Erythroblast (primary cell): Measurements from ENCODE around the gene NPAS2.

Experiments used
- DNase-seq, 2 experiments: peaks; one replicate each; lab custom pipeline; 2025; lab: John Stamatoyannopoulos, UW
- GATA1 ChIP-seq: IDR thresholded peaks from 2 replicates; pipeline ENCODE4 v1.6.1; 2011; ENCODE audit warnings: low read depth, mild to moderate bottlenecking, control low read depth, low read length, moderate library complexity
- POLR2A ChIP-seq: IDR thresholded peaks from 2 replicates; pipeline ENCODE4 v1.6.1; 2011; ENCODE audit warnings: mild to moderate bottlenecking, low read length

NPAS2 gene

GRCh38 chr2:100784681-100785080 lies 35.3 kb upstream of the NPAS2 start:
- no peak for TF ChIP-seq GATA1
- TF ChIP-seq POLR2A: no peak
- DNase-seq: no peak

DNA sequence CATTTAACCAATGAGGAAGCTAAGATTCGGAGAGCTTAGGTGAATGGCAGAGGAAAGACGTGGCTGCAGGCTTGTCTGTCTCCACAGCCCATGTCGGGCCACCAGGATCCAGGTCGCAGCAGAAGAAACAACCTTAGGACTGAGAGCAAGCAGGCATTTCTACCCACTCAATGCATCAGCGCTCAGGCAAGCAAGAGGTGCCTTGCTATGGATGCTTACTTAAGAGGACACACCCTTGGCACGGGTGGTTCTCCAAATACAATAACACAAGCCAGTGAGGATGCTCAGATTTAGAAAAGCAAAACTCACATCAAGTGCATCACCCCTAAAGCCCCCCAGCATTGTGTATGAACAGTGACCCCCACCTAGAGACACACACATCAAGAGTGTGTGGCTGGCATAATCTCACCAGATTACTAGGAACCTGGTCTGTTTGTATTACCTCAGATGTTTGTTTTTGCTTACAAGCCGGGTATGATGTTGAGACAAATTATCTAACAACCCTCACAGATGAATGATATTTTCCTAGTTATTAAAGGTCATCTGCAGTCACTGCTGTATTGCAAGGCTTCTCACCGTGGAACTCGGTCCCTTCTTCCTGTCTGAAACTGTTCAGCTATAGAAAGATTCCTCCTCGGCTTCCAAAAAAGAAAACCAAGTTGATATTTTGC lies 34.2 kb upstream of the NPAS2 start:
- TF ChIP-seq GATA1 (no peak), POLR2A (no peak)
- DNase-seq: no peak

DNA sequence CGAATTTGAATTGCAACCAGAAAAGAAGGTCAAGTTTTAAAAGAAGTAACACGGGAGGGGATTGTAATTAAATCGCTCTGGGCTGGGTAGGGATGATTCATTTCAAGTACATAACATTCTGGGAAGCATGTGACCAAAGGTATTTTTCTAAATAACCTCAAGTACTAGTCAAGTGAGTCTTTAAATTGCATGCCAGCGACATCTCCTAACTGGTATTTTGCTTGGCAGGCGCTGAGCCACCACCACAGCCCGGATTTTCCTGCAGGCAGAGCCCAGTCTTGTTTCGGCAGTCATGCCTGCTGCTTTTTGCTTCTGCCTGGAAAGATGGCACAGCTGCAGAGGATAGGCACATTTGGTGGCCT lies 33.7 kb upstream of the NPAS2 start:
- no peak for DNase-seq
- TF ChIP-seq GATA1: no peak
- no peak for TF ChIP-seq POLR2A

- TF ChIP-seq GATA1 (no peak), POLR2A (no peak)
- no peak for DNase-seq
Observed at GRCh38 chr2:100786985-100787384, 33.0 kb upstream of the NPAS2 start.

DNA sequence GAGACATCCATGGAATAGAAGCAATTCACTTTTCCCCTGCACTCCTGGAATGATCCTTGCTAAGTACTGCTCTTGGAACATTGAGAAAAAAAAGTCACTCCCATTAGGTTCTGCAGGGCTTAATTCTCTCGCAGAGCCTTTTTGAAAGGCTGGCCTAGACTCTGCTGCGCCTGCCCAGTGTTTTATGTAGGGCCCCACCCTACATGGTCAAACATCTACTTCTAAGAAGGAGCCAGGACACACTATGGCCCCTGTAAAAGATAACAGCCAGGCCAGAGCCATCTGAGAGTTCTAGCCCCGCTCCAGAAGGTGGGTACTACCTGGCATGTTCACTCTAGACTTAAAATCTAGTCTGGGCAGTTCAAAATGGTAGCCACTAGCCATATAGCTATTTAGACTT lies 30.6 kb upstream of the NPAS2 start:
- TF ChIP-seq POLR2A (no peak), GATA1 (no peak)
- DNase-seq: no peak

GRCh38 chr2:100791294-100791935 lies 28.5 kb upstream of the NPAS2 start:
- TF ChIP-seq GATA1 (no peak), POLR2A (no peak)
- peak in 1 of 2 experiments; percentile 2 for DNase-seq

GRCh38 chr2:100791936-100792308 lies 28.0 kb upstream of the NPAS2 start:
- TF ChIP-seq GATA1: no peak
- no peak for TF ChIP-seq POLR2A
- DNase-seq: no peak

DNA sequence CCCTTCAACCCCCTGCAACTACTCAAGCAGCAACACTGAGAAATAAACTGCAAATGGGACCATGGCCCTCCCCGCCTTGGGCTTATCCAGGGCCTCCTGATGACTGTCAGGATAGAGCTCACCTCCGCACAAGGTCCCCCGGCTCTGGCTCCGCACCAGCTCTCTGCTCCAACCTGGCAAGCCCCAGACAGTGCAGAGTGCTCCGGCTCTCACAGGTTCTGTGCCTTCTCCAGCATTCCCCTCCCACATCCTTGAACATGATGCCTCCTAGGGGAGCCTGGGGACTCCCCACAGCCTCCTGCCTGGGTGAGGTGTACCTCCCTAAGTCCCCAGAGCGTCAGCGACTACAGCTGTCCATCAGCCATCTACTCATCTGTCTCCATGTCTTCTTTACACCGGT lies 26.7 kb upstream of the NPAS2 start:
- DNase-seq: no peak
- TF ChIP-seq GATA1: no peak
- TF ChIP-seq POLR2A: no peak

DNA sequence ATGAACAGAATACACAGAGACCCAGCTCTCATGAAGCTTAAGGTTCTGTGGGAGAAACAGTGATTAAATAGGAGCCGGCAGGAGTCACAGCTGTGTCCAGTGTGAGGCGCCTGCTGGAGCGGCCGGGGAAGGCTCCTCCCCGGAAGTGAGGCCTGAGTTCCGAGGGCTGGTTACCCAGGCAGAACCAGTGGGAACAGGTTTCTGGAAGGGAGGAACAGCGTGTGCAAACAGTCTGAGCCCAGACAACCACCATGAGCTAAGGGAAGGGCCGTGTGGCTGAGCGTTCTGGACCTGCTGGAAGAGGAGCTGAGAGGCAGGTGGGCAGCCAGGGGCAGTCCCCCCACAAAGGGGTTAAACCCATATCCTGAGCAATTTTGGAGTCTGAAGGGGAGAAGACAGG lies 26.0 kb upstream of the NPAS2 start:
- no peak for DNase-seq
- no peak for TF ChIP-seq POLR2A
- no peak for TF ChIP-seq GATA1

GRCh38 chr2:100796499-100797100 lies 23.3 kb upstream of the NPAS2 start:
- TF ChIP-seq POLR2A (no peak), GATA1 (no peak)
- no peak for DNase-seq

DNA sequence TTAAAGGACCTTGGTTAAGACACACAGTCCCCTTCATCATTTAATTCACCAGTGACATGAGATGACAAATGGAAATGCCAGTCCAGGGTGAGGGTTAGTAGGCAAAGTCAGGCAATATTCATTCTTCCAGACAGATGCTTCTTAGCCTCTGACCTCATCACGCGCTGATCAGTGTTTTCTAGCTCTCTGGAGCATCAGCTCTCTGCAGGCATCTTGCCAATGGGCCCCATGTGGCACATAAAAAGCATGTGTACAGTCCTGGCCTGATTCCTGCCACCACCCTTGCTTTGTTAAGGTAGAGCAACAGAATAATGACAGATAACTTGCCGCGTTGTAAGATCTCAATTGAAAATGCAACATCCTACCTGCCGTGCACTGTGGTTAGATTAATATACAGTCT lies 20.3 kb upstream of the NPAS2 start:
- no peak for DNase-seq
- TF ChIP-seq POLR2A (no peak), GATA1 (no peak)

GRCh38 chr2:100800915-100801314 lies 19.0 kb upstream of the NPAS2 start:
- no peak for TF ChIP-seq POLR2A
- TF ChIP-seq GATA1: no peak
- no peak for DNase-seq

DNA sequence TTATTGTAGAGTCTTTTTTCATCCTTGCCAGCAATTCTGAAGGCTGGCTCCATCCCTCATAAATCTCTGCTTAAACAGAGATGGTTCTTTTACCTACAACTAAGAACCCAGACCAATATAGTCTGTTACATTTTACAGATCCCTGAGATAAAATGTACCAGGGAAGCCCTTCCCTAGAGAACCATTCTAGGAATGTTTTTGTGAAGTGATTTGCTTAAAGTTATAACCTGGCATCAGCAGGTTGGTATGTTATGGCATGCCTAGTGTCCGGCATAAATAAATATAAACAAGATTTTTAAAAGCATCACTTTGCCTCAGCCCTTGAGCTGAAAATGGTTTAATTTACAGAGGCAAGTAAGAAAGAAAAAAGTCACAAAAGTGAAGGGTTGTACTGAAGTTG lies 18.5 kb upstream of the NPAS2 start:
- no peak for DNase-seq
- no peak for TF ChIP-seq POLR2A

DNA sequence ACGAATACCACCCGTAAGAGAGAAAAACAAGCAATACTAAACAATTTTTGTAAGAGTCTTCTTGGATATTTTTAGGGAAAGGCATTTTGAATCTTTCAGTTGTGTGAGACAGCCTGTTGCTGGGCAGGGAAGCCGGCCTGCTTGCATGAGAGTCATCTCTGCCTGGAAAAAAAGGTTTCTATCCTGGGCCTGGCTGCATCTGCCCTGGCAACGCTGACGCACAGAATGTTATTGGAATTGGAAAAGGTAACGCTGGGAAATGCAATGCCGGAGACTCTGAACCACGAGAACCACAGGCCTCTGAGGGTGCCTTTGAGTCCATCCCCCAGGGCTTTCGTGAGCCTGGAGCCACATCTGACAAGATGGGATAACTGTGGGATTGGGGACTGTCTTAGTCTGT lies 17.9 kb upstream of the NPAS2 start:
- TF ChIP-seq POLR2A (no peak), GATA1 (no peak)
- no peak for DNase-seq

GRCh38 chr2:100803334-100803733 lies 16.6 kb upstream of the NPAS2 start:
- DNase-seq: no peak
- TF ChIP-seq POLR2A: no peak
- no peak for TF ChIP-seq GATA1
